GM18520 (cell line): Measurements from ENCODE around the gene MEFV.
"Not testable (repeated sequence)": the region's sequence is repeated elsewhere in the genome, so short reads cannot be mapped to it uniquely, and the experiment has no call there.

Experiments used
- ATAC-seq: cut with Tn5 transposase; IDR thresholded peaks from one replicate; pipeline ENCODE4 v1.9.1; 2021; ENCODE audit not compliant: unreplicated experiment

MEFV gene, protein sequence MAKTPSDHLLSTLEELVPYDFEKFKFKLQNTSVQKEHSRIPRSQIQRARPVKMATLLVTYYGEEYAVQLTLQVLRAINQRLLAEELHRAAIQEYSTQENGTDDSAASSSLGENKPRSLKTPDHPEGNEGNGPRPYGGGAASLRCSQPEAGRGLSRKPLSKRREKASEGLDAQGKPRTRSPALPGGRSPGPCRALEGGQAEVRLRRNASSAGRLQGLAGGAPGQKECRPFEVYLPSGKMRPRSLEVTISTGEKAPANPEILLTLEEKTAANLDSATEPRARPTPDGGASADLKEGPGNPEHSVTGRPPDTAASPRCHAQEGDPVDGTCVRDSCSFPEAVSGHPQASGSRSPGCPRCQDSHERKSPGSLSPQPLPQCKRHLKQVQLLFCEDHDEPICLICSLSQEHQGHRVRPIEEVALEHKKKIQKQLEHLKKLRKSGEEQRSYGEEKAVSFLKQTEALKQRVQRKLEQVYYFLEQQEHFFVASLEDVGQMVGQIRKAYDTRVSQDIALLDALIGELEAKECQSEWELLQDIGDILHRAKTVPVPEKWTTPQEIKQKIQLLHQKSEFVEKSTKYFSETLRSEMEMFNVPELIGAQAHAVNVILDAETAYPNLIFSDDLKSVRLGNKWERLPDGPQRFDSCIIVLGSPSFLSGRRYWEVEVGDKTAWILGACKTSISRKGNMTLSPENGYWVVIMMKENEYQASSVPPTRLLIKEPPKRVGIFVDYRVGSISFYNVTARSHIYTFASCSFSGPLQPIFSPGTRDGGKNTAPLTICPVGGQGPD

GRCh38 chr16:3256146-3256865, at the start of gene MEFV:
Gene MEFV (minus strand): TSS chr16:3256633. CDS start chr16:3256587, 46 bp downstream.
- ATAC-seq = no peak

- ATAC-seq = no peak
Measured at GRCh38 chr16:3306078-3306477, 49.6 kb upstream of the MEFV start.

DNA sequence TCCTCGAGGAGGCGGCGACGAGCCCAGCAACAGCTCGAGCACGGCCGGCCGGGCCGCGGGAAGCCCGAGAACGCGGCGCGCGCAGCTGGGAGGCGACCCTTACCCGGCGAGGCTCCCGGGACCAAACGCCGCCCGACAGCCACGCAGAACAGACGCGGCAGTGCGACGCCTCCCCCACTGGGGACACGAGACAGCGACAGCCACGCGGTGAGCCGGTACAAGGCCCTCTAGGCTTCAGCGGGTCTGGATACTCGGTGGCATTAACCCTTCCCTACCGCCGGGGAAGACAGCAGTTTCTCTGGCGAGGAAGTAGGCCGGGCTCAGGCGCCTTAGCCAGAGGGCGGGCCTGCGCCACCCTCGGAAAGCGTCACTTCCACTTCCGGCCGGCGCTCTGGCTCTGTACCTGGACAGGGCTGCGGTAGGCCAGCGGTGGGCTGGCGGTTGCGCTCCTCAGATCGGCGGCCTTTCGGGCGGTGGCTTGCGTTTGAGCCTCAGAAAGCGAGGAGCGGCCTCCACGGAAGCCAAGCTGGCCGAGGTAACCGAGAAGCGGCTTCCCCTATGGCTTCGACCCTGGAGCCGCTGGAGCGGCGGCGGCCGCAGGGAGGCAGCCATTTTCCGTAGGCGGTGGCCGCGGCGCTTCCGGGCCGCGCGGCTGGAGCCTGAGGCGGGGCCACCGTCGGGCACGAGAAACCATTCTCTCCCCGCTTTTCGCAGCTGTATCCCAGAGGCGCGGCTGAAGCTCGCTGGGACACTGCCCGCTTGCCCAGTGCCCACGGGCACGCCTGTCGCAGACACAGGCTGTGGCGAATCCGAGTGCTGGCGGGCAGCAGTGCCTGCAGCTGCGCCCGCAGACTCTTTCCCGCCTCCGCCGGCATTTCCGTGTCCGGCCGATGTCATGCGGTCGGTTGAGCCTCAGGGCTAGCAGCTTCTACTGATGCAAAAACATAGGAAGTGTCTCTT, 49.0 kb upstream of the MEFV start, which contains the start of the genes TIGD7 and ZNF75A:
TIGD7 (minus strand) TSS at position 322 of the 960 bp plus-strand sequence. CDS start 4,816 bp downstream, outside the sequence.
ZNF75A (plus strand) TSS at position 389 of the 960 bp plus-strand sequence. CDS start 2,932 bp downstream, outside the sequence.
- ATAC-seq = peak; percentile 70

GRCh38 chr16:3304370-3304769, 47.9 kb upstream of the MEFV start:
- ATAC-seq = no peak

DNA sequence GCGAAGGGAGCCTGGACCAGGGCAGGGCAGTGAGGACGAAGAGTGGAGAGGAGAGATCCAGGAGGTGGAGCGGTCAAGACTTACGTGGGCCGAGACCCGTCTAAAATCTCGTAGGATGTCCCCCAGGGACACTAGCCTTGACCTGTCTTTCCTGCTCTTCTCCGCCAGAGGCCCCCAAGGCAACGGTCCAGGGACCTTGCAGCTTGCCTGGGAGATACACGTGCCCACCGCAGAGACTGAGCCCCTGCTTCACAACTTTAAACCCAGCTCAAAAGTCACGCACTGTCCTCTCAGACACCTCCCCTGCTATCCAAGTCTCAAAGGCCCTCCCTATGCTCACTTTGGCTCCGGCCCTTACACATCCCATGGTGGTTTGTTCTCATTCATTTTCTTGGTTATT, 39.4 kb upstream of the MEFV start:
- no peak for ATAC-seq

GRCh38 chr16:3295209-3295608, 38.8 kb upstream of the MEFV start:
- ATAC-seq = no peak

DNA sequence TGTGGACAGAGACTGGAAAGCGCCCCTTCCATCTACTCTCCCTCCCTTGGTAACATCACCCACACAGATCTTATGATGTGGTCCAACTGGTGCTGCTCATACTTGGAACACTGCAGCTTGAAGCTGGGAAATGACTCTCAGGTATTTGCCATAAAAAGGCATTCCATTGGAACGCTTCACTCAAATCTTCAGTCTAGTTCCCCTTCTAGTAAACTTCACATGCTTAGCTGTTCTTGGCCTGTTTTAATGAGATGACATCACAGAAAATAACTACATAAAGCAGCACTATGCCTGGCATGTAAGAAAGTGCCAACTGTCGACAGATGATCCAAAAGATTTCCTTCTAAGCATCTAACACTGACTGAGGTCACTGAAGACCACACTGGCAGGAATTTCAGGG, 36.2 kb upstream of the MEFV start:
- no peak for ATAC-seq

- ATAC-seq = no peak
Measured at GRCh38 chr16:3289998-3290673, 33.7 kb upstream of the MEFV start.

- no peak for ATAC-seq
Measured at GRCh38 chr16:3285131-3285530, 28.7 kb upstream of the MEFV start.

DNA sequence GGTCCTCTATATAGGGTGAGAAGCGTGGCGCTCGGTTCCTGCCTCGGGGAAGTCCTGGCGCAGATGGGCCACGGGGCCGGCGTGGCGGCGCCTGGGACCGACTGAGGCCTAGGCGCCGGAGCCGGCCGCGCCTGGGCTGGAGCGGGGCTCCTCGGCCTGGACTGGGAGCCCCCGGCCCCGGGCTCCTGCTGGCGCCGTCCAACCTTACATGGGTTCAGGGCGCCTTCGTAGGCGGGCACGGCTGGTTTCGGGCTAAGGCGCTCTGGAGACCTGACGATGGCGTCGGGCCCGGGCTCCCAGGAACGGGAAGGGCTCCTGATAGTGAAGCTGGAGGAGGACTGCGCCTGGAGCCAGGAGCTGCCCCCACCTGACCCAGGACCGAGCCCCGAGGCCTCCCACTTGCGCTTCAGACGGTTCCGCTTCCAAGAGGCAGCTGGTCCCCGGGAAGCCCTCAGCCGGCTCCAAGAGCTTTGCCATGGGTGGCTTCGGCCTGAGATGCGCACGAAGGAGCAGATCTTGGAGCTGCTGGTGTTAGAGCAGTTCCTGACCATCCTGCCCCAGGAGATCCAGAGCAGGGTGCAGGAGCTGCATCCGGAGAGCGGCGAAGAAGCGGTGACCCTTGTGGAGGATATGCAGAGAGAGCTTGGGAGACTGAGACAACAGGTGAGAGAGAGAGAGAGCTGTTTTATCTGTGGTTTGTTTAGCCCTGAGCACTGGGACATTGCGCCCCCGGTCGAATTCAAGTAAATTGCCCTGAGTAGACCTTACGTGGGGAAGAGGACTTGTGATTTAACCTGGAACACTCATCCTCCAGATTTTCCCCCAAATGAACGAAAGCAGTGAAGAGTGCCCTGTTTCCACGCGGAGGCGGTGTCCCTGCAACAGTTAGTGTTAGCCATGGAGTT, 27.4 kb upstream of the MEFV start:
- no peak for ATAC-seq

GRCh38 chr16:3282730-3283542, 26.5 kb upstream of the MEFV start, which contains the start of gene ZNF263:
Gene ZNF263 (plus strand): TSS chr16:3283491. CDS start chr16:3283819, 328 bp downstream.
- ATAC-seq = peak; percentile 74

DNA sequence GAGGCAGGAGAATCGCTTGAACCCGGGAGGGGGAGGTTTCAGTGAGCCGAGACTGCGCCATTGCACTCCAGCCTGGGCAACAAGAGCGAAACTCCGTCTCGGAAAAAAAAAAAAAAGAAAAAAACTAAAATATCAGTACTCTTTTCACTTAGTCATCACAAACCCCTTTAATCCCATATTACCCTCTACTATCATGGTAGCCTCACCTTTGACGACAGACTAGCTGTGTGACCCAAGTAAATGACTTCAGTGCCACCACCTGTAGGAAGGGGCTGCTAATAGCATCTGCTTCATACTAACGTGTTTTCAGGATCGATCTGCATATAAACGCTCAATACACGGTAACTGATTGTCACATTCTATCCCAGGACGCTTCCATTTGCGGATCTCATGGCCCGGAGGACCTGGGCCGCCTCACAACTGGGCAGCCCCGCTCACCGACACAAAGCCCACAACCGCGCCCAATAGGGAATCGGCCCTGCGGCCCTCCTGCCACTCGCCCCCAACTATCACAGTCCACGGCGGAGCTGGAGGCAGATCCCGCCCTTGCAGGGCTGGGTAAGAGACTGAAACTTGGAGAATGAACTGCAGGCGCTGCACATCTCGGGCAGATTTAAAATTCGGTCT, 25.8 kb upstream of the MEFV start:
- ATAC-seq = peak; percentile 3

DNA sequence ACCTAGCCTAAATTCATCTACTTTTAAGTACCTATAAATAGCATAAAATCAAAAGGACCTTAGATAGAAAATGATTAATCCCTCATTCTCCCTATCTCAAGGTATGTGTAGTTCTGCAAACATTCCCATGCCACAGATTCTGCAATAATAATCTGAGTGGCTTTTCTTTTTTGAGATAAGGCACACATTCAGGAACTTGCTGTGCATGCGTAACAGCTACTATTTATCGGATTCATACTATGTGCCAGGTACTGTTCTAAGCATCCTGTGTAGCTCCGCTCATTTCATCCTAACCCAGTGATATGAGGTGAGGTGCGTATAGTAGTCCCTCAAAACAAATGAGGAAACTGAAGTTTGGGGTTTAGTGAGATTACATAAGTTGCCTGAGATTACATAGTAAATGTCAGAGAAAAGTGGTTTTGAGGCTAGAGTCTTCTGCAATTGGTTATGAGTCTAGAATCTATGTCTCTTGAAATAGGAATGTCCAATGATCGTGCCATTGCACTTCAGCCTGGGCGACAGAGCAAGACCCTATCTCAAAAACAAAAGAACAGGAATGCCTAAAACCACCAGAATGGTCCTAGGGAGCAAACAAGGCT, 24.9 kb upstream of the MEFV start:
- no peak for ATAC-seq

GRCh38 chr16:3276679-3277078, 20.2 kb upstream of the MEFV start:
- no peak for ATAC-seq

DNA sequence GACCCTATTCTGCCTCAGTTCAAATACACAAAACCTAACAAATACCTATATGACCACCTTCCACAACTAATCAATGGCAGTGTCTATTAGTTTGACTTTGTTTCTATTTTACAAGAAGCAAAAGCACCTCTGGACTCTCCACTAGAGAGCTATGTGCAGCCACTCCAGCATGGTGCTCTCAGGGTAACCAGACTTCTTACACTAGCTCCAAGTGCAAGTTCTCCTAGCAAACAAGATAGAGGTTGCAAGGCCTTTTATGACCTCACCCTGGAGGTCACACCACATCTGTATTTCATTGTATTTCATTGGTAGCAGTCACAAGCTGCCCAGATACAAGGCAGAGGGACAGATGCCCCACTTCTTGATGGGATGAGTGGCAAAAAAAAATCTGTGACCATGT, 18.5 kb upstream of the MEFV start:
- ATAC-seq = no peak

DNA sequence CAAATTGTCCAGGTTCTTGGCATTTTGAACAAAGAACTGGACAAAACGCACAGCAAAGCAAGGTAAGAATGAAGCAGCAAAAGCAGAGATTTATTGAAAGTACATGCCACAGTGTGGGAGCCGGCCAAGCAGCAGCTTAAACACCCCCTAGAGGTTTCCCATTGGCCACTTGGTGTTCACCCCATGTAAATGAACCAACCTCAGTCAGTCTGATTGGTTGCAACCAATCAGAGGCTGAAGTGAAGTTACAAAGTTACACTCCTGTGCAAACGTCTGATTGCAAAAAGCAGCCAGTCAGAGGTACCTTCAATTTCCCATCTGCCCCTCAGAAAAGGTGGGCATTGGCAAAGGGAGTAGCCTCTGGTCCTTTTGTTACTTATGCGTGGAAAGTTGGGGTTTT, 18.1 kb upstream of the MEFV start:
- no peak for ATAC-seq

- not testable (repeated sequence) for ATAC-seq
Measured at GRCh38 chr16:3271281-3271680, 14.8 kb upstream of the MEFV start.
